SHP77 (cell line): ENCODE measurements around the gene FGF22.
"Not testable (repeated sequence)": the region's sequence is repeated elsewhere in the genome, so short reads cannot be mapped to it uniquely, and the experiment has no call there.

Source experiments
- DNase-seq, 2 experiments: peaks; one replicate each; lab custom pipeline; 2025; lab: John Stamatoyannopoulos, UW

FGF22 gene

GRCh38 chr19:639253-640160, at the start of gene FGF22:
FGF22 (plus strand) TSS chr19:639879; CDS start chr19:639926, 47 bp downstream.
- DNase-seq, result peak; percentile 63 to 89

GRCh38 chr19:590396-590745, 49.3 kb upstream of the FGF22 start:
- no peak for DNase-seq

DNA sequence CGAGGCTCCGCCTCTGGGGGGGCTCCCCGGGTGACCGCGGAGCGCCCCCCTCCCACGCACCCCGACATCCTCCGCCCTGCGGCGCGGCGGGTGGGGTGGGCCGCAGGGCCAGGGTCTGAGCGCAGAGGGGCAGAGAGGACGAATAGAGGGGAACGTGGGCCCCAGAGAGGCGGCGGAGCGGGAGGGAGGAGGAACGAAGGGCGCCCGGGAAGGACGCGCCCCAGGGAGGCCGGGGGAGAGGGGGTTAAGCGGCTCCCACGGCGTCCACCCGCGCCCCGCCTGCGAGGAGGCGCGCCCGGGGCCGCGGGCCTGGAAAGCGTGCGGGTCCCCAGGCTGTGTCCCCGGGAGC, 49.0 kb upstream of the FGF22 start:
- DNase-seq, result no peak

- DNase-seq, result no peak
Measured at GRCh38 chr19:591099-591958, 48.4 kb upstream of the FGF22 start.

GRCh38 chr19:592101-592500, 47.6 kb upstream of the FGF22 start:
- no peak for DNase-seq

DNA sequence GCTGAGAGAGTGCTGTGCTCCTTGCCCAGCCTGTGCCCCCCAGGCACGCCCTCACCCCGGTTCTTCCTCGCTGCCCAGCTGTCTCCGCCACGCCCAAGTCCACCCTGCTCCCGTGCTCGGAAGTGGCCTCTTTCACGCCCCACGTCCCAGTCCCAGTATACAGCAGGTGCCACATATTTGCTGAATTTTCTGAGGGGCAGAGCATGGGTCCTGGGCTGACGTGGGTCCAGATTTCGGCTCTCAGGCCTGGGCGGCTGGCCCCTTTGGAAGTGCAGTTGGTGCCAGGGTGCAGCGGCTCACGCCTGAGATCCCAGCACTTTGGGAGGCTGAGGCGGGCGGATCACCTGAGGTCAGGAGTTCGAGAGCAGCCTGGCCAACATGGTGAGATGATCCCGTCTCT, 46.6 kb upstream of the FGF22 start:
- DNase-seq, result no peak

DNA sequence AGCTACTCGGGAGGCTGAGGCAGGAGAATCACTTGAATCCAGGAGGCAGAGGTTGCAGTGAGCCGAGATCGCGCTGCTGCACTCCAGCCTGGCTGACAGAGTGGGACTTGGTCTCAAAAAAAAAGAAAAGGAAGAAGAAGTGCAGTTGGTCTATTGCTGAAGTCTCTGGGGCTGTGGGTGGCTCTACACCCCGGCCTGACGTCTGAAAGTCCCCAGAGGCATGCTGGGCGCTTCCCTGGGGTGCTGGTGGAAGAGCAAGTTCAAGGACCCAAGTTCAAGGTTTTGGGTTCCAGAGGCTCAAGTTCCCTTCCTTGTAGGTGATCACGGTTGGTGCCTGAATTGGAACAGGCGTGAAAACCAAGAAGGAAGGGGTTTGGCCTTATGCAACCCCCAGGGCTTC, 46.2 kb upstream of the FGF22 start:
- no peak for DNase-seq

DNA sequence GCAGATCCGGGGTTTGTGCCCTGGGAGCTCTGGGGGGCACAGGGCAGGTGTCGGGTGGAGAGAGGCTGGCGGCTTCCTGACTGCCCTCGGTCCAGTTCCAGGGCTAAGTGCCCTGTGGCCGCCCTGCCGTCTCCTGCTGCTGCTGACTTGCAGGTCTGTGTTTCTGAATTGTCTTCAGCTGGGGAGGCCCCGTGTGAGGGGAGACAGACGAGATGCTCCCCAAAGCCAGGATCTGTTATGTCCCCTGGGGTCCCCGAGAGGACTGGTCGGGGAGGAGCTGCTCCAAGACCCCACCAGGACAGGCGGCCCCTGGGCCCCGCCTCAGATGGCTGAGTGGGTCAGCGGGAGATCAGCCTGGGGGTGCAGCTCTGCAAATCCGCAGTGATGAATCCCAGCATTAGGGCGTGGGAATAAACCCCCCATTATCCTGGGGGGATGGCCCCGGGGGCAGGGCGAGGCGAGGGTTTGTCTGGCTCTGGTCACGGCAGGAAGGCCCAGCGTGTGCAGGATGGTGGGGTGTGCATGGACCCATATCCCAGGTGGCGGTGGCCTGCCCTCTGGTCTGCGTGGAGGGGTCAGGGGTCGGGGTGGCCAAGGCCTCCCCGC, 45.3 kb upstream of the FGF22 start:
- no peak for DNase-seq

GRCh38 chr19:595326-596262, 44.1 kb upstream of the FGF22 start:
- DNase-seq, result no peak

DNA sequence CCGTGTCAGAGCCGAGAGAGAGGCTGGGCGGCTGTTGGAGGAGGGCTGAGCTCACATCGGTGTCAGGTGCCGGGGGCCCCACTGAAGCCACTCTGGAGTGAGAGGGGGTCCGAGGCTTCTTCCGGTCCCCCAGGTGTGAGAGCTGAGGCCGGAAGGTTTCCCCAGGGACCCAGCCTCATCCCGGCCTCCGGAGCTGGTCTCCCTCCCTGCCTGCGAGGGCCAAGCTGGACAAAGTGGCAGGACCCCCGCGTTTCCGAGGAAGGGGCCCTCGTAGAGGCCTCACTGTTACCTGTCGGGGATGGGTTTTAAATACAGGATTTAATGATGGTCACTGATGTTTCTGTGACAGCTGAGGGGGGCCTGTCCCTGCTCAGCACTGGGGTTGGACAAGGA, 43.4 kb upstream of the FGF22 start:
- no peak for DNase-seq

GRCh38 chr19:597406-598315, 42.0 kb upstream of the FGF22 start:
- DNase-seq, result no peak

DNA sequence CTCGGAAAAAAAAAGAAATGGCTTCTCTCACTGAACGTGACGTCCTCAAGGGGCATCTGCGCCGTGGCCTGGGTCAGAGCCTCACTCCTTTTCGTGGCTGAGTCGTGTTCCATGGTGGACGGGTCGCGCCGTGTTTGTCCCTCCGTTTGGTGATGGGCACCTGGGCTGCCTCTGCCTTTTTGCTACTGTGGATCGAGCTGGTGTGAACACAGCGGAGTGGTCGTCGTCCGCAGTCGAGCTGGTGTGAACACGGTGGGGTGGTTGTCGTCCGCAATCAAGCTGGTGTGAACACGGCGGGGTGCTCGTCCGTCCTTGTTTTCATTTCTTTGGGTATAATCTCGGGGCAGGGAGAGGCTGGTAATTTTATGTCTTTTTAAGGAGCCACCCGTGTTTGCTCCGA, 38.4 kb upstream of the FGF22 start:
- DNase-seq, result no peak

GRCh38 chr19:601790-602189, 37.9 kb upstream of the FGF22 start:
- DNase-seq, result no peak

GRCh38 chr19:602391-603301, 37.0 kb upstream of the FGF22 start:
- DNase-seq, result no peak

GRCh38 chr19:603302-603639, 36.4 kb upstream of the FGF22 start:
- not testable (repeated sequence) for DNase-seq

- not testable (repeated sequence) for DNase-seq
Measured at GRCh38 chr19:603779-604178, 35.9 kb upstream of the FGF22 start.

DNA sequence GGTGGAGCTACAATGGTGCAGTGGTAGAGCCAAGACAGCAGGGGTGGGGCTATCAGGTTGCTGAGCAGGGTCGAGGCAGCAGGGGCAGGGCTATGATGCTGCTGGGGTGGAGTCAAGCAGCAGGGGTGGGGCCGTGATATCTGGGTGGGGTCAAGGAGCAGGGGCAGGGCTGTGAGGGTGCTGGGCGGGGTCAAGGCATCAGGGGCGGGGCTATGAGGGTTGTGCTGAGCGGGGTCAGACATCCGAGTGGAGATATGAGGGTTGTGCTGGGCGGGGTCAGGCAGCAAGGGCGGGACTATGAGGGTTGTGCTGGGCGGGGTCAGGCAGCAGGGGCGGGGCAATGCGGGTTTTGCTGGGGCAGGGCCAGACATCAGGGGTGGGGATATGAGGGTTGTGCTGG, 35.3 kb upstream of the FGF22 start:
- DNase-seq, result no peak

DNA sequence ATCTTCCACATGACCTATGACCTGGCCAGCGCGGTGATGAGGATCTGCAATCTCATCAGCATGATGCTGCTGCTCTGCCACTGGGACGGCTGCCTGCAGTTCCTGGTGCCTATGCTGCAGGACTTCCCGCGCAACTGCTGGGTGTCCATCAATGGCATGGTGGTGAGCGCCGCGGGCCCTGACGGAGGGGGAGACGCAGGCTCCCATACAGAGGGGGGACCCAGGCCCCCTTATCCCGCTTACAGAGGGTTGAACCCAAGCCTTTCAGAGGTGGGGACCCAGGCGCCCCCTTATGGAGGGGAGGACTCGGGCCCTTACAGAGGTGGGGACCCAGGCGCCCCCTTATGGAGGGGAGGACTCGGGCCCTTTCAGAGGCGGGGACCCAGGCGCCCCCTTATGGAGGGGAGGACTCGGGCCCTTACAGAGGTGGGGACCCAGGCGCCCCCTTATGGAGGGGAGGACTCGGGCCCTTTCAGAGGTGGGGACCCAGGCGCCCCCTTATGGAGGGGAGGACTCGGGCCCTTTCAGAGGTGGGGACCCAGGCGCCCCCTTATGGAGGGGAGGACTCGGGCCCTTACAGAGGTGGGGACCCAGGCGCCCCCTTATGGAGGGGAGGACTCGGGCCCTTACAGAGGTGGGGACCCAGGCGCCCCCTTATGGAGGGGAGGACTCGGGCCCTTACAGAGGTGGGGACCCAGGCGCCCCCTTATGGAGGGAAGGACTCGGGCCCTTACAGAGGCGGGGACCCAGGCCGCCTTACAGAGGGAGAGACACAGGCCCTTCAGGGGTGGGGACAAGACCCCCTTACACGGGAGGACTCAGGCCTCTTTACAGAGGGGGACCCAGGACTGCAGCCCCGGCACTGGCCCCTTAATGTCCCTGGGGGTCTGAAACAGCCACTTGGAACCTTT, 34.4 kb upstream of the FGF22 start:
- DNase-seq, result not testable (repeated sequence)
